Fibroblast of the aortic adventitia (primary cell): ENCODE measurements around the gene STAG1. TPM values are rescaled to one million over a fixed set of nuclear protein-coding genes. Genes with fewer than 3 reads are reported as not detected.

Source experiments
- DNase-seq: peaks from one replicate; pipeline ENCODE4 v3.0.0-alpha.2; 2010; ENCODE audit warnings: low read depth
- H3K4me3 ChIP-seq: 2 replicates; pipeline ENCODE4 v1.5.1; 2011; ENCODE audit warnings: low read depth, mild to moderate bottlenecking, control low read depth, low read length, moderate library complexity
- total RNA-seq: library from RNA; depleted of rRNA; stranded (reverse); fragments of >200 nt; gene quantifications from 2 replicates; pipeline ENCODE4 v1.2.3, GENCODE V29; 2012; ENCODE audit warnings: low replicate concordance
- TF ChIP-seq, protein P1 (sequence below): IDR thresholded peaks from 2 replicates; pipeline ENCODE4 v1.5.1; 2011; ENCODE audit warnings: mild to moderate bottlenecking, low read length, control low read depth, inconsistent platforms; ENCODE audit not compliant: insufficient read depth

STAG1 gene
- total RNA-seq, 1 donor = 78.0 TPM

DNA sequence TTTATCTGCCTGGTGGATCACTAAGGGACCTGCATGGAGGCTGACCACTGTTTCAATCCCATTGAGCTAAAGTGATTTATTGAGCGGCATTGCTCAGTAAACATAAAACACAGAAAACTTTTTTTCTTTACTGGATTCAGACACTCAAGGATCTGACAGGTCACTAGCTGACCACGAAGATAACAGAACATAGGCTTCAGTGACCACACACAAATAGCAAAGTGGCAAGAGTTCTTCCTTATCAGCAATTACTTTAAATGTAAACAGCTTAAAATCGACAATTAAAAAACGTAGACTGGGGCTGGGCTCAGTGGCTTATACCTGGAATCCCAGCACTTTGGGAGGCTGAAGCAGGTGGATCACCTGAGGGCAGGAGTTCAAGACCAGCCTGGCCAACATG, 48.7 kb downstream of the STAG1 start:
- TF ChIP-seq, protein P1, sequence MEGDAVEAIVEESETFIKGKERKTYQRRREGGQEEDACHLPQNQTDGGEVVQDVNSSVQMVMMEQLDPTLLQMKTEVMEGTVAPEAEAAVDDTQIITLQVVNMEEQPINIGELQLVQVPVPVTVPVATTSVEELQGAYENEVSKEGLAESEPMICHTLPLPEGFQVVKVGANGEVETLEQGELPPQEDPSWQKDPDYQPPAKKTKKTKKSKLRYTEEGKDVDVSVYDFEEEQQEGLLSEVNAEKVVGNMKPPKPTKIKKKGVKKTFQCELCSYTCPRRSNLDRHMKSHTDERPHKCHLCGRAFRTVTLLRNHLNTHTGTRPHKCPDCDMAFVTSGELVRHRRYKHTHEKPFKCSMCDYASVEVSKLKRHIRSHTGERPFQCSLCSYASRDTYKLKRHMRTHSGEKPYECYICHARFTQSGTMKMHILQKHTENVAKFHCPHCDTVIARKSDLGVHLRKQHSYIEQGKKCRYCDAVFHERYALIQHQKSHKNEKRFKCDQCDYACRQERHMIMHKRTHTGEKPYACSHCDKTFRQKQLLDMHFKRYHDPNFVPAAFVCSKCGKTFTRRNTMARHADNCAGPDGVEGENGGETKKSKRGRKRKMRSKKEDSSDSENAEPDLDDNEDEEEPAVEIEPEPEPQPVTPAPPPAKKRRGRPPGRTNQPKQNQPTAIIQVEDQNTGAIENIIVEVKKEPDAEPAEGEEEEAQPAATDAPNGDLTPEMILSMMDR = no peak
- no peak for DNase-seq
- H3K4me3 ChIP-seq = no peak overlapping the region

DNA sequence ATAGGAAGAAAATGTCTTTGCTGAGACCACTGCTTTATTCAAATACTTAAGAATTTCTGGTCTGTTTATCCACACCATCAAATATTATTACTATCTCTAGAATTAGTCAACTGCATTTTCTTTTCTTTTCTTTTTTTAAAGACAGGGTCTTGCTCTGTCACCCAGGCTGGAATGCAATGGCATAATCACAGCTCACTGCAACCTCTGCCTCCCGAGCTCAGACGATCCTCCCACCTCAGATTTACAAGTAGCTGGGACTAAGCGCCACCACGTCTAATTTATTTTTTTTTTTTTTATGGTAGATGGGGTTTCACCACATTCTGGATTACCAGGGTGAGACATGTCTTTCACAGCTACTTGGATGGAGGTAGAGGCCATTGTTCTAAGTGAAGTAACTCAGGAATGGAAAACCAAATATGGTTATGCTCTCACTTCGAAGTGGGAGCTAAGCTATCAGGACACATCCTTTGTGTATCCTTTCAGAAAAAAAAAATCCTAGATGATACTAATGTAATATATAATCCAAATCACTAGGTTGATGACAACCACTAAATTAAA, 52.8 kb downstream of the STAG1 start:
- TF ChIP-seq, protein P1 = no peak
- H3K4me3 ChIP-seq = no peak overlapping the region
- no peak for DNase-seq

DNA sequence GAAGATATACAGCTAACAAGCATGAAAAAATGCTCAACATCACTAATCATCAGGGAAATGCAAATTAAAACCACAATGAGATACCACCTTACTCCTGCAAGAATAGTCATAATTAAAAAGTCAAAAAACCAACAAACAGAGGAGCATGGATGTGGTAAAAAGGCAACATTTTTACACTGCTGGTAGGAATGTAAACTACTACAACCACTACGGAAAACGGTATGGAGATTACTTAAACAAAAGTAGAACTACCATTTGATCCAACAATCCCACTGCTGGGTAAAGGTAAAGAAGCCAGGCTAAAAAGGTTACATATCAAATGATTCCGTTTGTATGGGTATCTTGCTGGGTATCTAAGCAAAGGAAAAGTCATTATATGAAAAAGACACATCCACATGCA, 53.8 kb downstream of the STAG1 start:
- H3K4me3 ChIP-seq = no peak overlapping the region
- no peak for DNase-seq
- TF ChIP-seq, protein P1 = no peak

DNA sequence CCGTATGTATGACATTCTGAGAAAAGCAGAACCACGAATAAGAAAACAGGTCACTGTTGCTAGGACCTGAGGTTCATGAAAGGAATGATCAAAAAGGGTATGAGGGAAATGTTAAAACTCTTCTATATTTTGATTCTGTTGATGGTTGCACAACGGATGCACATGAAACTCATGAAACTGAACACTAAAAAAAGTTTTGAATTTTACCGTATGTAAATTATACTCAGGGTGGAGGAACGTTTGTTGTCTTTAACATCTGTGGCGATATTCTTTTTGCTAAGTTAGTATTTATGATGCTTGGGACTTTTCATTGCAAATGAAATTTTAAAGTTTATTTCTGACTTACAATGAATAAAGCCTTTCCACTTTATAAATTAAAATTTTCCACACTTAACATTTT, 55.4 kb downstream of the STAG1 start:
- no peak for DNase-seq
- TF ChIP-seq, protein P1 = no peak
- H3K4me3 ChIP-seq = no peak overlapping the region

DNA sequence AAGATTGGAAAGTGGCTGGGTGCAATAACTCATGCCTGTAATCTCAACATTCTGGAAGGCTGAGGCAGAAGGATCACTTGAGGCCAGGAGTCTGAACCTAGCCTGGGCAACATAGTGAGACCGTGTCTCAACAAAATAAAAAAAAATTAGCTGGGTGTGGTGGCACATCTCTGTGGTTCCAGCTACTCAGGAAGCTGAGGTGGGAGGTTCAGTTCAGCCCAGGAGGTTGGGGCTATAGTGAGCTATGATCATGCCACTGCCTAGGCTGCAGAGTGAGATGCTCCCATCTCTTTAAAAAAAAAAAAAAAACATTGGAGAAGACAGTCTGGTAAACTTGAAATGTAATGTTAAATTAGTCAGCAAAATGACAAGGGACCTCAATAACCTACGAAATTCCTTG, 57.9 kb downstream of the STAG1 start:
- H3K4me3 ChIP-seq = no peak overlapping the region
- no peak for DNase-seq
- TF ChIP-seq, protein P1 = no peak

DNA sequence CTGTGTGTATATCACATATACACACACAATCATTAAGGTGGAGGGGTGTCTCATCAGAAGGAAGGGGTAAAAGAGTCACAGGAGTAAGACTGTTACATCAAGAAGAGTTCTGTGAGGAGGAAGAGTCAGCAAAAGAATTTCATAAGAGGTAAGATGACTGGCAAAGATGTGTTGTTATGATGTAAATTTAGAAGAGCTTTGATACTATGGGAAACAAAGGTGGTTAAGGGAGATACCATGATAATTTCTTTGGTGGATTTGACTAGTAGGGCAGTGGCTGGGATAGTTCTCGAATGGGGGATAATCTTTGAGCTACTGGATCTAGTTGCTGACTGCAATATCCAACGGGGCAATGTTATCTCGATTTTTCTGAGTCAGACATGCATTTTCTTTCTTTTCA, 61.6 kb downstream of the STAG1 start:
- TF ChIP-seq, protein P1 = no peak
- no peak for DNase-seq
- H3K4me3 ChIP-seq = no peak overlapping the region

DNA sequence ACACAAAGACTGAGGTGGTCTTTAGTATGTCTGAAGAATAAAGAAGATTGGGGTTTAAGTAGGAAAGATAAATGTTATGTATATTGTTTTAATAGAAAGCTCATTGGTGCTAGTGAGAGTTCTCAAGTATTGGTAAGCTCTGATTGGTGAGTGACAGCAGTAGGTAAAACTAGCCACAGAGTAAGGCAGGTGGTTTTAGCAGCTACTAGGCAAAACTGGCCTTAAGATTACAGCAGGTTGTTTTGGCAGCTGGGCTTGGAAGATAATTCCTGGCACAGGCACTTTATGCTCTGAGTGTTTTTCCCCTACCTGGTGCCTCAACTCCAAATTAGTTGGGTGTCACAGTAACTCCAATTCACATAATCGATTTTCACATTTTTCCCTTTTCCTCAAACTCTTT, 66.3 kb downstream of the STAG1 start:
- DNase-seq = no peak
- TF ChIP-seq, protein P1 = no peak
- H3K4me3 ChIP-seq = no peak overlapping the region
